Measurements from ENCODE around the gene MAPT. TPM values are rescaled to one million over a fixed set of nuclear protein-coding genes. Genes with fewer than 3 reads are reported as not detected.

The MAPT gene
- total RNA-seq, 1 donor from 2014 or later = 0.06 TPM

DNA sequence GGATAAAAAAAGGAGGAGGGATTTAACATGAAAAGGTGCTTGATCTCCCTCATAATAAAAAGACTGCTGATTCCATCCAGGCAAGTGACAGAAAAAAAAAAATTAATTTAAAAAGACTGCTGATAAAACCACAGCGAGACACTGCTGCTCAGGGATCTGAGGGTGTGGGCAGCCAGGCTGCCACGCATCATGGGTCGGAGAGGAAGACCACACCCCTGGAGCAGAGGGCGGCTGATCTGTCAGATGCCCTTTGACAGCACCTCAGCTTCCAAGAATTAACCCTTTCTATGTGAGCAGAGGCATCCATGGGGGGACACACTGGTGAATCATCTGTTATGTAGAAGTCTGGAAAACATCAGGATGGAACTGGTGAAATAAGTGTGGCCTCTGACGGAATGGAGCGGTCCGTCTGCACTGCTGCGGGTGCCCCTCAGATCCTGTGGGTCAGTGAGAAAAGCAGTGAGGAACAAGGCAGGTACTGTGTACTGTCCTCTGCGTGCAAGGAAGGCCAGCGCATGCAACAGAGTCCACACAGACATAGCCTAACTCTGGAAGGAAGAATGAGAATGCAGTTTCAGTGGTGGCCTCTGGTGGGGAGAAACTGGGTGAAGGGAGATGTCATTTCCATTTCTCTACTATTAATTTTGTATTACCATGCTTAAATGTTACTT, 19.8 kb downstream of the MAPT start:
- TF ChIP-seq, protein P1, sequence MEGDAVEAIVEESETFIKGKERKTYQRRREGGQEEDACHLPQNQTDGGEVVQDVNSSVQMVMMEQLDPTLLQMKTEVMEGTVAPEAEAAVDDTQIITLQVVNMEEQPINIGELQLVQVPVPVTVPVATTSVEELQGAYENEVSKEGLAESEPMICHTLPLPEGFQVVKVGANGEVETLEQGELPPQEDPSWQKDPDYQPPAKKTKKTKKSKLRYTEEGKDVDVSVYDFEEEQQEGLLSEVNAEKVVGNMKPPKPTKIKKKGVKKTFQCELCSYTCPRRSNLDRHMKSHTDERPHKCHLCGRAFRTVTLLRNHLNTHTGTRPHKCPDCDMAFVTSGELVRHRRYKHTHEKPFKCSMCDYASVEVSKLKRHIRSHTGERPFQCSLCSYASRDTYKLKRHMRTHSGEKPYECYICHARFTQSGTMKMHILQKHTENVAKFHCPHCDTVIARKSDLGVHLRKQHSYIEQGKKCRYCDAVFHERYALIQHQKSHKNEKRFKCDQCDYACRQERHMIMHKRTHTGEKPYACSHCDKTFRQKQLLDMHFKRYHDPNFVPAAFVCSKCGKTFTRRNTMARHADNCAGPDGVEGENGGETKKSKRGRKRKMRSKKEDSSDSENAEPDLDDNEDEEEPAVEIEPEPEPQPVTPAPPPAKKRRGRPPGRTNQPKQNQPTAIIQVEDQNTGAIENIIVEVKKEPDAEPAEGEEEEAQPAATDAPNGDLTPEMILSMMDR (conservative IDR thresholded peaks at IDR 0.05; ENCODE audit: low read depth, low read length) = no peak
- no peak for DNase-seq (ENCODE audit: low read depth)
- H3K4me3 ChIP-seq (ENCODE audit: low read depth, low read length) = no peak overlapping the region

DNA sequence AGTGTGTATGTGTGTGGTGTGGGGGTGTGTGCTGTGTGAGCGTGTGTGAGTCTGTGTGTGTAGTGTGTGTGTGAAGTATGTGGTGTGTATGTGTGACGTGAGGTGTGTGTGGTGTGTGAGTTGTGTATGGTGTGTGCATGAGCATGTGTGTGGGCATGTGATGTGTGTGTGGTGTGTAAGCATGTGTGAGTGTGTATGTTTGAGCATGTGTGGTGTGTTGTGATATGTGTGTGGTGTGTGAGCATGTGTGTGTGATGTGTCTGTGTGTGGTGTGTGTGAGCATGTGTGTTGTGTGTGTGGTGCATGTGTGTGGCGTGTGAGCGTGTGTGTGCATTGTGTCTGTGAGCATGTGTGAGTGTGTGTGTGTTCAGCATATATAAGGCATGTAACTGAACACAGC, 20.9 kb downstream of the MAPT start:
- DNase-seq (ENCODE audit: low read depth) = no peak
- TF ChIP-seq, protein P1 (conservative IDR thresholded peaks at IDR 0.05; ENCODE audit: low read depth, low read length) = no peak
- no peak overlapping the region for H3K4me3 ChIP-seq (ENCODE audit: low read depth, low read length)

DNA sequence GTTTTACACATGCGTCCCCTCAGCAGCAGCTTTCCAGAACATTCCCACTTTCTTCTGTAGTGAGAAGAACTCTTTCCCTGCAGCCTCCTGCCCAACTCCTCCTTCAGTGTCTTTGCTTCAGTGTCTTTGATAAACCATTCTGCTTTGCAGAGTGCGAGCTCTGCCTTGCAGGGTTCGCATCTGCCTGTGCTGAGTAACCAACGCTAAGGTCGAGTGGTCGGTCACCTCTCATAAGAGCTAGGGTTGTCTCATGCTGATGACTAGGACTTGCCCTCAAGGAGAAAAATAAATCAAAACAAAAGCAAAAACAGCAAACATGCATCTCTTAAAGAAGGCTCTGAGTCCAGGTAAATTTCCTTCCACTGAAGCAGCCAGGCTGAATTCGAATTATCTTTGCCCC, 22.7 kb downstream of the MAPT start:
- TF ChIP-seq, protein P1 (conservative IDR thresholded peaks at IDR 0.05; ENCODE audit: low read depth, low read length) = no peak
- no peak overlapping the region for H3K4me3 ChIP-seq (ENCODE audit: low read depth, low read length)
- DNase-seq (ENCODE audit: low read depth) = no peak

DNA sequence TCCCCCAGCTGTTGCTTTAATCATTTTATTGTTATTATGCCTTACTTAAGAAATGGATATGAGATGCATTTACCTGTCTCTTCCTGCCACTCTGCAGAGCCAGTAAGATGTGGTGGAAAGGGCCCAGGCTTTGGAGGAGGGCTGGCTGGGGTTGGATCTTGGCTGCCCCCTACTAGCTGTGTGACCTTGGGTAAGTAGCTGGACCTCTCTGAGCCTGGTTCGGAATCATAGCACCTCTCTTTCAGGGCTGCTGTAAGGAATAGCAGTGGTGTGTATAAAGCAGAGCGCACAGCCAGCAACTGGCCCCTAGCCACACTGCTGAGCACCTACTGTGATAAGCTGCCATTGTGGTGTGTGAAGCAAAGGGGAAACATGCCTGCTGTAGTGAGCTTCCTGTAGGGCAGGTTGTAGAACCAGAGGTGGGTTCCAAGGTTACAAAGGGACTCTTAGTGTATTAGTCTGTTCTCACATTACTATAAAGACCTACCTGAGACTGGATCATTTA, 23.9 kb downstream of the MAPT start:
- TF ChIP-seq, protein P1 (conservative IDR thresholded peaks at IDR 0.05; ENCODE audit: low read depth, low read length) = no peak
- no peak for DNase-seq (ENCODE audit: low read depth)
- H3K4me3 ChIP-seq (ENCODE audit: low read depth, low read length) = no peak overlapping the region

DNA sequence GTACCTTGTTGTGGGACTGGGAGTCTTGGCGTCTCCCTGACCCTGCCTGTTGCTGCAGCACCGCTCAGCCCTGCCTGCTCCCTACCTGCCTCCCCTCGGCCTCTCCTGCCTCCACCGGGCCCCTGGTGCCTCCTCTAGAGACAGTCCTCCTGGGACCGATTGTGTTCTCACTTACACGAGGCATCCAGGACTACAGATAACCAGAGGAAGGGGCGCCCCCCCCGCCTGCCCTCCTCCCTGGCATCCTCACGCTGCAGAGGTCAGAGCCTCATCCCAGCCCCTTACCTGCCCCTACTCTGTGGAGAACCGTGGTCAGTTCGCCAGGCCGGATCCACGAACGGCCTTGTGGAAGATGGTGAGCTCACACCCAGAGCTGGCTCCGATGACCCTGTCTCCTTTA, 24.8 kb downstream of the MAPT start:
- TF ChIP-seq, protein P1 (conservative IDR thresholded peaks at IDR 0.05; ENCODE audit: low read depth, low read length) = no peak
- DNase-seq (ENCODE audit: low read depth) = no peak
- no peak overlapping the region for H3K4me3 ChIP-seq (ENCODE audit: low read depth, low read length)

DNA sequence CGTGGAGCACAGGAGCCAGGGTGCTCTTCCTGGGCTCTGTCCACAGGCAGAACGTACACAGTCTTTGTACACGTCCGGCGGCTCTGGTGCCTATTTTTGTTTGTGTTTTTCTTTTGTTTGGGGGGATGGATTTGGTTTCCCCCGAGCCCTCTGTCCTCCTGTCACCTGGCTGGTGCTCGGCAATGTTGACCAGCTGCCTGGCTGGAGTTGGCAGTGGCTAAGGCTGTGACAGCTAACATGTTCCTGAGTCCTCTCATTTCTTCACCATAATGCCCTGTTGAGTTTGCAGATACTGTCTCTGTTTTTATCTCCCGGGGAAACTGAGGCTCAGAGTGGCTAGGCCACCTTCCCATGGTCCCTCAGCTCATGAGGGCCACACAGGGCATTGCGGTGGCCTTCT, 25.7 kb downstream of the MAPT start:
- DNase-seq (ENCODE audit: low read depth) = no peak
- H3K4me3 ChIP-seq (ENCODE audit: low read depth, low read length) = no peak overlapping the region
- TF ChIP-seq, protein P1 (conservative IDR thresholded peaks at IDR 0.05; ENCODE audit: low read depth, low read length) = no peak

All from epithelial cell of proximal tubule (primary cell).